ENCODE results near the gene MYRF. TPM values are rescaled to one million over a fixed set of nuclear protein-coding genes. Genes with fewer than 3 reads are reported as not detected.

Gene MYRF
- total and polyA plus RNA-seq, 2 donors (not counting 3 experiments of a cell fraction or from before 2014, with no cell fraction given): 0.82 to 0.98 TPM

- Histone ChIP-seq H3K4me2 (ENCODE audit: insufficient read depth, low read length) (no peak overlapping the region), H3K27ac (ENCODE audit: insufficient read depth, low read depth, low read length) (no peak overlapping the region), H3K27me3 (ENCODE audit: control insufficient read depth in 2 of 2, insufficient read depth in 2 of 2, low read length in 2 of 2) (no peaks in the 10 kb centered on the region), H3K9me1 (replicated peaks; ENCODE audit: control insufficient read depth, extremely low read depth, insufficient read depth, low read length) (no peaks in the 10 kb centered on the region), H2AFZ (ENCODE audit: low read depth, low read length) (no peak overlapping the region), H3K79me2 (ENCODE audit: control insufficient read depth, insufficient read depth, low read length) (peaks cover 84% of the 10 kb centered on the region), H3K36me3 (ENCODE audit: control insufficient read depth in 2 of 2, extremely low read depth in 1 of 2, insufficient read depth in 2 of 2, low read length in 2 of 2) (peaks cover 0 to 3% of the 10 kb centered on the region in 2 experiments), H3K4me3 (replicated peaks in 1 of 3; ENCODE audit: insufficient read depth in 1 of 3, low read depth in 1 of 3, low read length in 3 of 3) (no peak overlapping the region), H3K9ac (replicated peaks; ENCODE audit: extremely low read depth, insufficient read depth, low read length) (no peak overlapping the region), H3K4me1 (ENCODE audit: control insufficient read depth, extremely low read depth, insufficient read depth, low read length) (peaks cover 63% of the 10 kb centered on the region), H3K9me3 (replicated peaks; ENCODE audit: control insufficient read depth, insufficient read depth, low read length) (no peaks in the 10 kb centered on the region), H4K20me1 (replicated peaks; ENCODE audit: control insufficient read depth, extremely low read depth, insufficient read depth, low read length) (peaks cover 4% of the 10 kb centered on the region)
- ChIA-PET POLR2A (no interaction called here), CTCF (interaction anchor here (1.2 to 2.2 kb wide), 2 partner anchors 12 to 35 kb away, joined by 3 to 14 read pairs; no protein-coding TSS in a partner anchor)
- intact Hi-C loops (cut with micrococcal nuclease) (no loop called here), dilution Hi-C loops (cut with MboI; ENCODE audit: extremely low pct_ligation_motif_present, low sequenced_read_pairs) (no loop called here)
- DNase-seq (ENCODE audit: low read depth, low spot score): no peak
- no peak for TF ChIP-seq EZH2 (IDR thresholded peaks at IDR 0.05; ENCODE audit: borderline replicate concordance, low read depth, low read length, severe bottlenecking)
- BruUV-seq (replicated peaks): no TSS peak
- no peak for FAIRE-seq
Measured at GRCh38 chr11:61832207-61832606, 79.8 kb downstream of the MYRF start.

DNA sequence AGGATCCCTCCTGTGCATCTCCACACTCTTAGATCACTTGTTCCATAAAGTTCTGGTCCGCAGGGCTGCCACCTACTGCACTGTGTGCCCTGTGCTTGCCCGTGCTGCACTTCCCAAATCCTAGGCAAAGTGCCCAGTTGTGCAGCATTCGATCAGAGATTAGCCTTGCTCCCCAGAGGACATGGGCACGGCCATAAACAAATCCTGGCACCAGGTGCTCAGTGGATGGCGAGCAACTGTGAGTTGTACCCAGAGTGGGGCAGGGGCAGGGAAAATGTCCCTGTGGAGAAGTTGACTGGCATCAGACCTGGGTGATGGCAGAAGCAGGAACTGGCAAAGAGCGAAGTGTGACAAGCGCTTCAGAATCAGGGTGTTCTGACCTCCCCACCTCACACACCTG, 80.3 kb downstream of the MYRF start:
- no peaks in the 10 kb centered on the region for H3K9me3 ChIP-seq (replicated peaks; ENCODE audit: control insufficient read depth, insufficient read depth, low read length)
- no peaks in the 10 kb centered on the region for H3K27me3 ChIP-seq (ENCODE audit: control insufficient read depth in 2 of 2, insufficient read depth in 2 of 2, low read length in 2 of 2)
- peaks cover 90% of the 10 kb centered on the region for H3K79me2 ChIP-seq (ENCODE audit: control insufficient read depth, insufficient read depth, low read length)
- peaks cover 4% of the 10 kb centered on the region for H4K20me1 ChIP-seq (replicated peaks; ENCODE audit: control insufficient read depth, extremely low read depth, insufficient read depth, low read length)
- H3K4me2 ChIP-seq (ENCODE audit: insufficient read depth, low read length): no peak overlapping the region
- peaks cover 0 to 8% of the 10 kb centered on the region in 2 experiments for H3K36me3 ChIP-seq (ENCODE audit: control insufficient read depth in 2 of 2, extremely low read depth in 1 of 2, insufficient read depth in 2 of 2, low read length in 2 of 2)
- H3K9ac ChIP-seq (replicated peaks; ENCODE audit: extremely low read depth, insufficient read depth, low read length): no peak overlapping the region
- no peak overlapping the region for H2AFZ ChIP-seq (ENCODE audit: low read depth, low read length)
- FAIRE-seq (no peak), DNase-seq (ENCODE audit: low read depth, low spot score) (no peak)
- ChIA-PET CTCF (interaction anchor here (2.3 to 5.7 kb wide), 2 partner anchors 16 to 36 kb away, joined by 6 to 38 read pairs; partner anchors contain the start of gene FADS1), POLR2A (no interaction called here)
- H3K4me3 ChIP-seq (replicated peaks in 1 of 3; ENCODE audit: insufficient read depth in 1 of 3, low read depth in 1 of 3, low read length in 3 of 3): no peak overlapping the region
- no peaks in the 10 kb centered on the region for H3K9me1 ChIP-seq (replicated peaks; ENCODE audit: control insufficient read depth, extremely low read depth, insufficient read depth, low read length)
- peaks cover 60% of the 10 kb centered on the region for H3K4me1 ChIP-seq (ENCODE audit: control insufficient read depth, extremely low read depth, insufficient read depth, low read length)
- intact Hi-C loops (cut with micrococcal nuclease): no loop called here
- dilution Hi-C loops (cut with MboI; ENCODE audit: extremely low pct_ligation_motif_present, low sequenced_read_pairs): no loop called here
- H3K27ac ChIP-seq (ENCODE audit: insufficient read depth, low read depth, low read length): no peak overlapping the region
- no peak for TF ChIP-seq MYC (IDR thresholded peaks at IDR 0.05; ENCODE audit: low read depth, low read length)
- TF ChIP-seq, protein P1, sequence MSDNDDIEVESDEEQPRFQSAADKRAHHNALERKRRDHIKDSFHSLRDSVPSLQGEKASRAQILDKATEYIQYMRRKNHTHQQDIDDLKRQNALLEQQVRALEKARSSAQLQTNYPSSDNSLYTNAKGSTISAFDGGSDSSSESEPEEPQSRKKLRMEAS (IDR thresholded peaks at IDR 0.05; ENCODE audit: insufficient read depth, insufficient read length): no peak
- no peak for TF ChIP-seq POLR2A (IDR thresholded peaks at IDR 0.05; ENCODE audit: low read depth, low read length)
- no peak for TF ChIP-seq POLR2AphosphoS5 (IDR thresholded peaks at IDR 0.05; ENCODE audit: insufficient read depth, low read depth, low read length)
- TF ChIP-seq, protein P2, sequence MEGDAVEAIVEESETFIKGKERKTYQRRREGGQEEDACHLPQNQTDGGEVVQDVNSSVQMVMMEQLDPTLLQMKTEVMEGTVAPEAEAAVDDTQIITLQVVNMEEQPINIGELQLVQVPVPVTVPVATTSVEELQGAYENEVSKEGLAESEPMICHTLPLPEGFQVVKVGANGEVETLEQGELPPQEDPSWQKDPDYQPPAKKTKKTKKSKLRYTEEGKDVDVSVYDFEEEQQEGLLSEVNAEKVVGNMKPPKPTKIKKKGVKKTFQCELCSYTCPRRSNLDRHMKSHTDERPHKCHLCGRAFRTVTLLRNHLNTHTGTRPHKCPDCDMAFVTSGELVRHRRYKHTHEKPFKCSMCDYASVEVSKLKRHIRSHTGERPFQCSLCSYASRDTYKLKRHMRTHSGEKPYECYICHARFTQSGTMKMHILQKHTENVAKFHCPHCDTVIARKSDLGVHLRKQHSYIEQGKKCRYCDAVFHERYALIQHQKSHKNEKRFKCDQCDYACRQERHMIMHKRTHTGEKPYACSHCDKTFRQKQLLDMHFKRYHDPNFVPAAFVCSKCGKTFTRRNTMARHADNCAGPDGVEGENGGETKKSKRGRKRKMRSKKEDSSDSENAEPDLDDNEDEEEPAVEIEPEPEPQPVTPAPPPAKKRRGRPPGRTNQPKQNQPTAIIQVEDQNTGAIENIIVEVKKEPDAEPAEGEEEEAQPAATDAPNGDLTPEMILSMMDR (IDR thresholded peaks at IDR 0.05; ENCODE audit: extremely low read depth in 1 of 2, insufficient read depth in 1 of 2, low read depth in 1 of 2, low read length in 2 of 2): no peak
- TF ChIP-seq EZH2 (IDR thresholded peaks at IDR 0.05; ENCODE audit: borderline replicate concordance, low read depth, low read length, severe bottlenecking): no peak
- BruUV-seq (replicated peaks): no TSS peak
